GM12878 (cell line): ENCODE results near the gene FAM193B. TPM values are rescaled to one million over a fixed set of nuclear protein-coding genes. Genes with fewer than 3 reads are reported as not detected.

Experiments used
- ATAC-seq: fragments of 200-7000 bp; cut with Tn5 transposase; 3 replicates; pipeline ENCODE4 v1.9.1; 2020; ENCODE audit warnings: mild to moderate bottlenecking, moderate library complexity
- BruUV-seq: library from RNA; stranded (reverse); fragments of 400-500 nt; replicated peaks from 2 replicates; lab custom pipeline; 2021; lab: Mats Ljungman, UMichigan
- CTCF ChIA-PET: fragments of 300-600 bp; sonication (Branson Sonifier 250); formaldehyde crosslinking; extraction: SDS; loops from one replicate; lab custom pipeline; 2021; ENCODE audit warnings: inconsistent platforms; lab: Yijun Ruan, JAX
- POLR2A ChIA-PET: fragments of 350-600 bp; formaldehyde crosslinking; extraction: SDS; loops from one replicate; lab custom pipeline; 2021; ENCODE audit warnings: inconsistent platforms; lab: Charles Lee
- RAD21 ChIA-PET: fragments of 300-600 bp; sonication (Branson Sonifier 250); formaldehyde crosslinking; loops from one replicate; lab custom pipeline; 2023; ENCODE audit warnings: antibody characterized with exemption; ENCODE audit not compliant: unreplicated experiment; lab: Charles Lee
- SMC1A ChIA-PET: fragments of 300-600 bp; sonication (Branson Sonifier 250); formaldehyde crosslinking; loops from one replicate; lab custom pipeline; 2023; ENCODE audit not compliant: unreplicated experiment, uncharacterized antibody; lab: Charles Lee
- DNase-seq: peaks from one replicate; pipeline ENCODE4 v3.0.0-alpha.2; 2011; ENCODE audit warnings: low read depth, low spot score
- FAIRE-seq: peaks from 3 replicates; lab custom pipeline; 2011; peaks lifted over from hg19 to GRCh38; lab: Jason Lieb, UNC
- H2AFZ ChIP-seq: 2 replicates; pipeline ENCODE4 v1.6.0; 2011; ENCODE audit warnings: low read depth, low read length, control low read depth; ENCODE audit not compliant: control insufficient read depth
- H3K27ac ChIP-seq: 2 replicates; pipeline ENCODE4 v1.5.1; 2011; ENCODE audit warnings: control low read depth; ENCODE audit not compliant: control insufficient read depth, insufficient read depth
- H3K27me3 ChIP-seq, 2 experiments: replicated peaks in 1 of 2; 2 replicates each; pipeline versions ENCODE4 v1.6.0 to v1.6.1; 2011; ENCODE audit warnings: low read length in 1 of 2; ENCODE audit not compliant: control insufficient read depth in 2 of 2, insufficient read depth in 2 of 2
- H3K36me3 ChIP-seq, 2 experiments: 2 replicates each; pipeline ENCODE4 v1.5.1; 2011; ENCODE audit warnings: low read length in 1 of 2; ENCODE audit not compliant: control insufficient read depth in 2 of 2, insufficient read depth in 2 of 2
- H3K4me1 ChIP-seq: 2 replicates; pipeline ENCODE4 v1.6.1; 2011; ENCODE audit warnings: mild to moderate bottlenecking, low read length, moderate library complexity, mixed read lengths; ENCODE audit not compliant: control insufficient read depth, insufficient read depth
- H3K4me2 ChIP-seq: 2 replicates; pipeline ENCODE4 v1.6.0; 2011; ENCODE audit warnings: control low read depth; ENCODE audit not compliant: control insufficient read depth, insufficient read depth
- H3K4me3 ChIP-seq: fragments of 200-600 bp; sonication (generic); 2 replicates; pipeline ENCODE4 v1.5.1; 2016
- H3K79me2 ChIP-seq: 2 replicates; pipeline ENCODE4 v1.6.0; 2011; ENCODE audit warnings: low read length; ENCODE audit not compliant: control insufficient read depth, insufficient read depth
- H3K9ac ChIP-seq: 2 replicates; pipeline ENCODE4 v1.8.0; 2011; ENCODE audit warnings: low read length, control low read depth, mixed read lengths; ENCODE audit not compliant: control insufficient read depth, insufficient read depth
- H3K9me3 ChIP-seq: replicated peaks from 3 replicates; pipeline ENCODE4 v1.5.1; 2011; ENCODE audit warnings: mild to moderate bottlenecking, low read length; ENCODE audit not compliant: control insufficient read depth, insufficient read depth
- H4K20me1 ChIP-seq: 2 replicates; pipeline ENCODE4 v1.6.0; 2011; ENCODE audit not compliant: control insufficient read depth, insufficient read depth
- ETV6 ChIP-seq, 2 experiments: fragments of 450-650 bp in 1 of 2; IDR thresholded peaks in 1 of 2; conservative IDR thresholded peaks in 1 of 2; 2 replicates each; pipeline ENCODE4 v1.6.1; 2014; ENCODE audit warnings: antibody characterized with exemption in 1 of 2, borderline replicate concordance in 1 of 2, low read depth in 1 of 2, mild to moderate bottlenecking in 1 of 2, moderate library complexity in 1 of 2
- JUNB ChIP-seq: IDR thresholded peaks from 2 replicates; pipeline ENCODE4 v1.6.1; 2016; ENCODE audit warnings: antibody characterized with exemption, mild to moderate bottlenecking
- MEF2B ChIP-seq: fragments of 450-650 bp; IDR thresholded peaks from 2 replicates; pipeline ENCODE4 v1.6.1; 2018; ENCODE audit warnings: mild to moderate bottlenecking, moderate library complexity; ENCODE audit not compliant: partially characterized antibody, poor library complexity, severe bottlenecking
- PAX5 ChIP-seq: IDR thresholded peaks from 2 replicates; pipeline ENCODE4 v1.6.1; 2011; ENCODE audit warnings: low read depth, low read length, borderline replicate concordance
- PAX8 ChIP-seq: fragments of 450-650 bp; IDR thresholded peaks from 2 replicates; pipeline ENCODE4 v1.6.1; 2017; ENCODE audit warnings: mild to moderate bottlenecking, moderate library complexity
- YY1 ChIP-seq: IDR thresholded peaks from 2 replicates; pipeline ENCODE4 v1.6.1; 2011; ENCODE audit warnings: low read depth, mild to moderate bottlenecking, low read length
- ZBED1 ChIP-seq: IDR thresholded peaks from 2 replicates; pipeline ENCODE4 v1.6.1; 2016; ENCODE audit warnings: borderline replicate concordance
- WGBS: methylation state at CpG from one replicate; pipeline ENCODE4 v1.1.6; 2016; ENCODE audit warnings: low lambda C conversion rate; ENCODE audit not compliant: insufficient replicate concordance, insufficient coverage; ENCODE audit errors: missing lambda C conversion rate; 5-methylcytosine and 5-hydroxymethylcytosine counted together
- in situ Hi-C: fragments of 300-500 bp; cut with MboI; formaldehyde crosslinking; loops from 9 replicates; pipeline ENCODE4 v1.14.3; 2018; ENCODE audit warnings: mixed read lengths
- intact Hi-C: fragments of 100-400 bp; cut with micrococcal nuclease; formaldehyde crosslinking; loops from one replicate; pipeline ENCODE4 v1.14.2; 2022; ENCODE audit not compliant: unreplicated experiment
- polyA plus RNA-seq, 11 experiments: library from polyadenylated mRNA; depleted of rRNA in 4 of 11; unstranded in 6 of 11; stranded (reverse) in 5 of 11; fragments of >200 nt; fragmentation: Nextera tagmentation in 4 of 11; fragmentation: Illumina TruSeq in 1 of 11; extraction: Ambion mirVana in 4 of 11; extraction: Trizol in 1 of 11; gene quantifications; 1 replicate in 1 of 11; 2 replicates in 10 of 11; pipeline versions ENCODE4 v1.2.1 to v1.2.3, GENCODE V29; 2011 to 2016; ENCODE audit warnings: inconsistent platforms in 2 of 11, missing spikeins in 2 of 11, low read depth in 1 of 11
- total RNA-seq, 4 experiments: library from RNA; depleted of rRNA in 3 of 4; stranded (reverse); fragments of >200 nt in 3 of 4; fragmentation: Illumina TruSeq in 1 of 4; extraction: Trizol in 1 of 4; gene quantifications; 2 replicates each; pipeline versions ENCODE4 v1.2.1 to v1.2.3, GENCODE V29; 2013 to 2021

Gene FAM193B
- total and polyA plus RNA-seq, 10 of the 15 experiments (the other 5 are each of a cell fraction or from before 2014, with no cell fraction given): 3.3 to 47.0 (median 25.1) TPM

DNA sequence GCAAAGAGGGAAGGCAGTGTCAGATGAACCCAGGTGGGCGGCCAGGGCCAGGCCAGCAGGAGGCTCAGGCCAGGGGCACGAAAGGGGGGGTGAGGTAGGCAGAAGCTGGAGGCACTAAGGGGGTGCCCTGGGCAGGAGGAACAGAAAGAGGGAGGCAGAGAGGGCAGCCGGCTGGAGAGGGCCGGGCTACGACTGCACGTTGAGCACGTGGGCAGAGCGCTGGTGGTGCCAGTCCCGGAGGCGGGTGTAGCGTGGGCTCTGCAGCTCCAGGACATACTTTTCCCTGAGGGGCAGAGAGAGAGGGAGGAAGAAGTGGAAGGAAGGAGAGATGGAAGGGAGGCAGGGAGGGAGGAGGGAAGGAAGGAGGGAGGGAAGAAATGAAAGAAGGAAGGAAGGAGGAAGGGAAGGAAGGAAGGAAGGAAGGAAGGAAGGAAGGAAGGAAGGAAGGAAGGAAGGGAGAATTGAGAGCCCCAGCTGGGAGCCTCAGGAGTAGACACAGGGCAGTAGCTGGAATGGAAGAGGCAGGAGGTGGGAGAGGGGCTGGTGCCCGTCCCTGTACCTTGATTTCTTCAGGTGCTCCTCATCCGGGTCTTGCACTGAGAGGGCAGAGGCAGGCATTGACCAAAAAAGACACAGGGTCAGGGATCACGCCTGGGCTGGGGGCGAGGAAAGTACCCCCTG lies 63.9 kb downstream of the FAM193B start:
- FAIRE-seq (no peak), ATAC-seq (no peak), DNase-seq (no peak)
- SMC1A ChIA-PET: no interaction called here
- Histone ChIP-seq H2AFZ (no peak overlapping the region), H3K4me1 (peaks cover 16% of the 10 kb centered on the region), H3K9me3 (no peaks in the 10 kb centered on the region), H3K27ac (no peak overlapping the region), H3K9ac (no peak overlapping the region), H3K4me2 (no peak overlapping the region), H3K36me3 (peaks cover 0 to 6% of the 10 kb centered on the region in 2 experiments; a peak in 2 of 4 replicates), H3K4me3 (no peak overlapping the region), H4K20me1 (no peaks in the 10 kb centered on the region), H3K79me2 (no peaks in the 10 kb centered on the region), H3K27me3 (no peaks in the 10 kb centered on the region)
- TF ChIP-seq MEF2B: no peak
- no peak for TF ChIP-seq ZBED1
- no peak for TF ChIP-seq JUNB
- peak in 1 of 2 experiments; percentile 54; a peak in 2 of 4 replicates for TF ChIP-seq ETV6 (conservative IDR thresholded peaks at IDR 0.05 in 1 of 2, IDR thresholded peaks at IDR 0.05 in 1 of 2; ENCODE audit: borderline replicate concordance in 1 of 2, low read depth in 1 of 2)
- no peak for TF ChIP-seq YY1
- no peak for TF ChIP-seq PAX8
- TF ChIP-seq PAX5: no peak
- no TSS peak for BruUV-seq
- RAD21 ChIA-PET: no interaction called here
- CTCF ChIA-PET: no interaction called here
- intact Hi-C loops: no loop called here
- WGBS: 63% methylated on average over 15 of the region's 15 CpGs
- in situ Hi-C loops: no loop called here
- POLR2A ChIA-PET: no interaction called here
